HG03432 (cell line): ENCODE results near the gene SETMAR.
A peak's percentile ranks its signal among the peaks of the same experiment; 100 is the strongest.
"Not testable (repeated sequence)": the region's sequence is repeated elsewhere in the genome, so short reads cannot be mapped to it uniquely, and the experiment has no call there.

Source experiments
- ATAC-seq: cut with Tn5 transposase; IDR thresholded peaks from one replicate; pipeline ENCODE4 v1.9.1; 2021; ENCODE audit warnings: mild to moderate bottlenecking, moderate library complexity; ENCODE audit not compliant: unreplicated experiment

Gene SETMAR

GRCh38 chr3:4313606-4314293, 10.6 kb downstream of the SETMAR start:
- ATAC-seq = no peak

DNA sequence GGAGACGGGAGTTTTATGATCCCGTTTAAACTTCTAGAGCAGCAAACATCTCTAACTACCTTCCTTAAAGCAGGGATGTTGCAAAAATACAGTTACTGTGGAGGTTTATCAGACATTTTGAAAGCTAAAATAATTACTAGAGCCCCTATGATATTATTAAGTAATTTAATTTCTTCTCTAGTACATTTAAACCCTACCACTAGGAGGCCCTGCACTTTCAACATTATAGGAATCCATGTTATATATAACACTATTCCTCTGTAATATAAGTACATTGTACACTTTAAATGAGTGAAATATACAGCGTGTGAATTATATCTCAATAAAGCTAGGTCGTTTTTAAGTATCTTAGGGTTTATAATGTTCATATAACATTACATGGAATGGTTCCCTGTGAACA, 11.5 kb downstream of the SETMAR start:
- ATAC-seq = no peak

DNA sequence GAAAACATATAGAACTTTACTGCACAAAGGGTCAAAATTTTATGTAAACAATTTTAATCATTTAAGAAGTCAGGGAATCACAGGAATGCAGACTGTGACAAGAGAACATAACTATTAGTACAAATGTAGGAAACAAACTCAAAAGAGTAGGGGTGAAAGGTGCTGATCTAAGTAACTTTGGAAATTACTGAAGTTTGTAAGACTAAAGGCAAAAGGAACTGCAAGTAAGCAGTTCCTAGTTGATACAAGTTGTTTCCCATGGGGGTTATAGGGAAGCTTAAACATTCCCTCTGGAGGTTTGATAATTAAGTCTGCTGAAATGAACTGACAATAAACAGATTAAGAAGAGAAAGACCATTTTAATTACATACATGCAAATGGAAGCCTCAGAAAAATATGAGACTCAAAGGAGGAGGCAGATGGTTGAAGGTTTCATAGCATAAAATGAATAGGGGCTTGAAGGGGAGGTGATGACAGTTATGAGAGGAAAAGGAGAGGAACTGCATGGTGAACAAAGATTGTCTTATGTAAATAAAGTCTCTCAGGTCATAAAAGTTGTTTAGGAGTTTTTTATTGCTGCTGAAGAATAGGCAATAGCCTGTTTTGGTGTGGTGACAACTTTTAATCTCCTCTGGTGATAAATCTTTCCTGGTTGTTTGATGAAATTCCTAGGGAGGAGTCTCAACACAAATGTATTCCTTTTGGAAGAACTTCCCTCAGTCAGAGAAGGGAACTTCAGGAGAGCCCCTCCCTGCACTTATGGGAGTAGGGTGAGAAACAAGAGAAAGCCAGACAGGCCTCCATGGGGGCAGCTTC, 17.1 kb downstream of the SETMAR start:
- ATAC-seq = no peak

DNA sequence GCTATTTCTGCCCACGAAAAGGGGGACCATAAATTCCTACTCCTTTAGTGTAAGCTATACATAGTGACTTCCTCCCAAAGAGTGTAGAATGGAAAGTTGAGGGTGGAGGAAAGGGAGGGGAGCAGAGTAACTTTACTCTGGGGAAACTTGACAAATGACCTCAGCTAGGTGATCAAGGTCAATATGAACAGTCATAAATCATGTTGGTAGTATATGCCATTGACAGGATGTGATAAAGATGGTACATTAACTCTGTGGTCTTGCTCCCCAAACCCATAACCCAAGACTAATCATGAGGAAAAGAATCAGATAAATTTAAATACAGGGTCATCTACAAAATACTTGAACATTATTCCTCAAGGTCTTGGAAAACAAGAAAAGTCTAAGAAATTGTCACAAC, 18.6 kb downstream of the SETMAR start:
- no peak for ATAC-seq

DNA sequence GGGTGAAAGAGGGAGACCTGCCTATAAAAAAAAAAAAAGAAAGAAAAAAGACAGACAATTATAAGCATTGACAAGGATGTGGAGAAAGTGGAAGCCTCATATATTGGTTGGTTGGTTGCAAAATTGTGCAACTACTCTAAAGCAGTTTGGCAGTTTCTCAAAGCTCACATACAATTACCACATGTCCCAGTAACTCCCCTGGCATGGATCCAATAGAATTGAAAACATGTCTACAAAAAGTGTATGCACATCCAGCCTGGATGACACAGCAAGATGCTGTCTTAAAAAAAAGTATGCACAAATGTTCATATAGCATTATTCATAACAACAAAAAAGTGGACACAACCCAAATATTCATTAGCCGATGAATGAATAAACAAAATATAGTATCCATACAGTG, 19.5 kb downstream of the SETMAR start:
- no peak for ATAC-seq

GRCh38 chr3:4323246-4324027, 20.3 kb downstream of the SETMAR start:
- no peak for ATAC-seq

- no peak for ATAC-seq
Observed at GRCh38 chr3:4326868-4327267, 23.7 kb downstream of the SETMAR start.

GRCh38 chr3:4329806-4330205, 26.6 kb downstream of the SETMAR start:
- ATAC-seq = not testable (repeated sequence)

DNA sequence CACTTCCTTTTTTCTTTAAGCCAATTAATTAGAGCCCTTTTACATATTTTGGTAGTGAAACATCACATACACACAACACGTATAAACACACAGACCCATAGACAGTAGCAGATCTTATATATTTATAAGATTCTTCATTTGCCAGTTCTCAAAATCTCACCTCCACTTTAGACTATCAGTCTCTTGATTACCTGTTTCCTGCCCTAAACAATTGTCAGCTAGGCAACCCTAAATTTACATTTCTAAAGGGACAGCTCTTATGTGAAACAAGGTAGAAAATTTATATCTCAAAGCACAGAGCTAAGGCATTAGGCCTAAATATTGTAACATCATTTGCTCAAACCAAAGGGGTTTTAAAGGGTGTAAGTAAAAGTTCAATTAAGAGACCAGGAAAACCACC, 28.9 kb downstream of the SETMAR start:
- no peak for ATAC-seq

GRCh38 chr3:4332574-4332973, 29.4 kb downstream of the SETMAR start:
- no peak for ATAC-seq

- ATAC-seq = no peak
Observed at GRCh38 chr3:4332991-4333390, 29.8 kb downstream of the SETMAR start.

DNA sequence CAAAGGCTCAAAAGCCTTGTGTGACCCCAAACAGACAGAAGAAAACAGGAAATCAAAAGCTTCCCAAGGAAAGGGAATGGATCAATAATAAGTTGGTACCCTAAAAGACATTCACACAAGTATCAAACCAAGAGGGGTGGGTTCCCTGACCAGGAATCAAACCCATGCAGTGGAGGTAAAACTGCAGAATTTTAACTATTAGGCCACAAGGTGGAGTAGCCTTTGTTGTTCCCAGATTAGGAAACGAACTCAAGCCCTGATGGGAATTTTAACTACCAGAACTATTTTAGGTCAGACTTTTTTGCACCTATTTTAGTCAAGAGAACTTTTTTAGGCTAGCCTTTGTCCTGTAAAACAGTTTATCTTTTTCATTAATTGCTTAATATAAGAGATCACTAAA, 31.4 kb downstream of the SETMAR start:
- ATAC-seq = no peak

- ATAC-seq = no peak
Observed at GRCh38 chr3:4335840-4336562, 32.8 kb downstream of the SETMAR start.

DNA sequence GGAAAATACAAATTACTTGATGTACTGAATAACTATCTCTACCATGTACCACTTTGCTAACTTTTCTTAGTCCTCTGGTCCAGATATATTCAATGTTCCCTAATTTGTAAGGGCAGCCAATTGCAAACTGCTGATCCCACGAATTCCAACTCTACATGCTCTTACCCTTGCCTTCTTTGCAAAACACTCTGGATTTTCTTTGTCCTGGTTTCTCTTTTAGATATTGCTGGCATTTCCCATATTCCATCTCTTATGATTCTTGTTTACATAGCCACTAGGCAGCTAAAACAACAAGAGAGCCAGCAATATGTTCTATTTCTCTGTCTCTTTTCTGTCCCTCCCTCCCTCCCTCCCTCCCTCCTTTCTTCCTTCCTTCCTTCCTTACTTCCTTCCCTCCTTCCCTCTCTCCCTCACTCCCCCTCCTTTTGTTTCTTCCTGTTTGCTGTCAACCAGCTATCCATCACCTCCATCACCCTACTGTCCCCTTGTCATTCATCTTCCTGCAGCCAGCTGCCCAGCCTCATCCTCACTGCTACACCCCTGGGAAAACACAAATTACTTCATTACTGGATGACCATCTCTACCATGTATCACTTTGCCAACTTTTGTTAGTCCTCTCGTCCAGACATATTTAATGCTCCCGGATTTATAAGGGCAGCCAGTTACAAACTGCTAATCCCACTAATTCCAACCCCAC, 33.8 kb downstream of the SETMAR start:
- no peak for ATAC-seq

GRCh38 chr3:4338751-4339150, 35.6 kb downstream of the SETMAR start:
- ATAC-seq = no peak

- ATAC-seq = no peak
Observed at GRCh38 chr3:4340077-4340410, 36.9 kb downstream of the SETMAR start.

- ATAC-seq = no peak
Observed at GRCh38 chr3:4340411-4341335, 37.5 kb downstream of the SETMAR start.

DNA sequence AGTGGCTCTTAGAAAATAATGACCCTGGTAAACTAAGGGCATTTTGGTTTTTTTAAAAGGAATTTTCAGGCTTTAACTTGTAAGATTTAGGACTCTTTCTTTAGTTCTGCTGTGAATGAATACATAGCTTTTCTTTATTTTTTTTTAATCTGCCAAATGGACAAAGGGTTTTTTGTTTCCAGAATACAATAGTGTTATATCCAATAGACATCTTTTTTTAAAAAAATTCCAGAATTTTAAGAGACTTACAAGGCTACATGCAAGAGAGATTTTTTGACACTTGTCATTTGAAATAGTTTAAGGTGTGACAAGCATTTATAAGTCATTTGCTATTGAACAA, 38.1 kb downstream of the SETMAR start:
- ATAC-seq = no peak

GRCh38 chr3:4343258-4343657, 40.1 kb downstream of the SETMAR start:
- no peak for ATAC-seq

GRCh38 chr3:4350789-4351163, 47.6 kb downstream of the SETMAR start:
- ATAC-seq = peak; percentile 89
